ENCODE measurements around the gene GPR61.

GPR61 gene

GRCh38 chr1:109514846-109515245, 24.8 kb upstream of the GPR61 start:
- no peaks in the 10 kb centered on the region for H3F3A ChIP-seq (ENCODE audit: insufficient read depth)

GRCh38 chr1:109516872-109517271, 22.8 kb upstream of the GPR61 start:
- no peak overlapping the region for H3K4me3 ChIP-seq (ENCODE audit: insufficient read depth, low read length, poor library complexity, severe bottlenecking)
- H3F3A ChIP-seq (ENCODE audit: insufficient read depth) = no peaks in the 10 kb centered on the region
- H4K20me1 ChIP-seq (ENCODE audit: low read depth, low read length) = no peaks in the 10 kb centered on the region
- no peak overlapping the region for H2AFZ ChIP-seq (ENCODE audit: low read depth, low read length, severe bottlenecking)
- no peaks in the 10 kb centered on the region for H3K9me2 ChIP-seq (replicated peaks; ENCODE audit: insufficient read depth, low read length)
- no peaks in the 10 kb centered on the region for H3K9me3 ChIP-seq (ENCODE audit: insufficient read depth, low read length)
- no peaks in the 10 kb centered on the region for H3K27me3 ChIP-seq (ENCODE audit: low read length)
- H3K79me2 ChIP-seq (ENCODE audit: insufficient read depth, low read length) = no peaks in the 10 kb centered on the region
- H3K36me3 ChIP-seq (ENCODE audit: low read length) = no peaks in the 10 kb centered on the region
- TF ChIP-seq EZH2phosphoT487 (conservative IDR thresholded peaks at IDR 0.05; ENCODE audit: low read length) (no peak), CTCF (IDR thresholded peaks at IDR 0.05; ENCODE audit: insufficient read depth, low read length, poor library complexity, severe bottlenecking) (no peak)
- H3K4me2 ChIP-seq (ENCODE audit: low read depth, low read length, poor library complexity, severe bottlenecking) = no peak overlapping the region
- H3K9ac ChIP-seq (ENCODE audit: low read length) = no peak overlapping the region
- H3K27ac ChIP-seq (ENCODE audit: low read depth, low read length) = no peak overlapping the region

More at GRCh38 chr1:109514846-109515245, 24.8 kb upstream of the GPR61 start:
- Histone ChIP-seq H3K4me3 (ENCODE audit: insufficient read depth, low read length, poor library complexity, severe bottlenecking) (no peak overlapping the region), H3K27ac (ENCODE audit: low read depth, low read length) (no peak overlapping the region), H4K20me1 (ENCODE audit: low read depth, low read length) (no peaks in the 10 kb centered on the region), H3K36me3 (ENCODE audit: low read length) (no peaks in the 10 kb centered on the region), H3K9ac (ENCODE audit: low read length) (no peak overlapping the region), H3K4me2 (ENCODE audit: low read depth, low read length, poor library complexity, severe bottlenecking) (no peak overlapping the region), H3K9me3 (ENCODE audit: insufficient read depth, low read length) (no peaks in the 10 kb centered on the region), H3K27me3 (ENCODE audit: low read length) (no peaks in the 10 kb centered on the region), H3K9me2 (replicated peaks; ENCODE audit: insufficient read depth, low read length) (no peaks in the 10 kb centered on the region), H3K79me2 (ENCODE audit: insufficient read depth, low read length) (no peaks in the 10 kb centered on the region), H2AFZ (ENCODE audit: low read depth, low read length, severe bottlenecking) (no peak overlapping the region)
- TF ChIP-seq EZH2phosphoT487 (conservative IDR thresholded peaks at IDR 0.05; ENCODE audit: low read length) = no peak
- no peak for TF ChIP-seq CTCF (IDR thresholded peaks at IDR 0.05; ENCODE audit: insufficient read depth, low read length, poor library complexity, severe bottlenecking)

- Histone ChIP-seq H3K36me3 (ENCODE audit: low read length) (no peaks in the 10 kb centered on the region), H3K4me3 (ENCODE audit: insufficient read depth, low read length, poor library complexity, severe bottlenecking) (no peak overlapping the region), H4K20me1 (ENCODE audit: low read depth, low read length) (no peaks in the 10 kb centered on the region), H3K9me2 (replicated peaks; ENCODE audit: insufficient read depth, low read length) (no peaks in the 10 kb centered on the region), H3K9me3 (ENCODE audit: insufficient read depth, low read length) (no peaks in the 10 kb centered on the region), H3K9ac (ENCODE audit: low read length) (no peak overlapping the region), H2AFZ (ENCODE audit: low read depth, low read length, severe bottlenecking) (no peak overlapping the region), H3F3A (ENCODE audit: insufficient read depth) (no peaks in the 10 kb centered on the region), H3K4me2 (ENCODE audit: low read depth, low read length, poor library complexity, severe bottlenecking) (no peak overlapping the region), H3K79me2 (ENCODE audit: insufficient read depth, low read length) (no peaks in the 10 kb centered on the region), H3K27me3 (ENCODE audit: low read length) (no peaks in the 10 kb centered on the region), H3K27ac (ENCODE audit: low read depth, low read length) (no peak overlapping the region)
- TF ChIP-seq CTCF (IDR thresholded peaks at IDR 0.05; ENCODE audit: insufficient read depth, low read length, poor library complexity, severe bottlenecking) = no peak
- no peak for TF ChIP-seq EZH2phosphoT487 (conservative IDR thresholded peaks at IDR 0.05; ENCODE audit: low read length)
These were observed 22.3 kb upstream of the GPR61 start for GRCh38 chr1:109517337-109517736.

Data from SU-DHL-6 (cell line).